Keratinocyte (primary cell): ENCODE measurements around the gene SLC1A4.

ENCODE experiments used
- EZH2 ChIP-seq: IDR thresholded peaks from one replicate; pipeline ENCODE4 v1.6.1; 2012; ENCODE audit warnings: inconsistent platforms, mild to moderate bottlenecking, low read length, moderate library complexity
- TF ChIP-seq, protein P1 (sequence below), 3 experiments: IDR thresholded peaks in 1 of 3; conservative IDR thresholded peaks in 1 of 3; optimal IDR thresholded peaks in 1 of 3; 2 replicates in 2 of 3; 3 replicates in 1 of 3; pipeline versions ENCODE3 to v1.5.1; 2011; ENCODE audit warnings: low read length in 3 of 3, mild to moderate bottlenecking in 3 of 3, moderate library complexity in 2 of 3, control low read depth in 1 of 3, inconsistent platforms in 1 of 3; ENCODE audit not compliant: insufficient read depth in 2 of 3; ENCODE audit errors: extremely low read depth in 1 of 3

DNA sequence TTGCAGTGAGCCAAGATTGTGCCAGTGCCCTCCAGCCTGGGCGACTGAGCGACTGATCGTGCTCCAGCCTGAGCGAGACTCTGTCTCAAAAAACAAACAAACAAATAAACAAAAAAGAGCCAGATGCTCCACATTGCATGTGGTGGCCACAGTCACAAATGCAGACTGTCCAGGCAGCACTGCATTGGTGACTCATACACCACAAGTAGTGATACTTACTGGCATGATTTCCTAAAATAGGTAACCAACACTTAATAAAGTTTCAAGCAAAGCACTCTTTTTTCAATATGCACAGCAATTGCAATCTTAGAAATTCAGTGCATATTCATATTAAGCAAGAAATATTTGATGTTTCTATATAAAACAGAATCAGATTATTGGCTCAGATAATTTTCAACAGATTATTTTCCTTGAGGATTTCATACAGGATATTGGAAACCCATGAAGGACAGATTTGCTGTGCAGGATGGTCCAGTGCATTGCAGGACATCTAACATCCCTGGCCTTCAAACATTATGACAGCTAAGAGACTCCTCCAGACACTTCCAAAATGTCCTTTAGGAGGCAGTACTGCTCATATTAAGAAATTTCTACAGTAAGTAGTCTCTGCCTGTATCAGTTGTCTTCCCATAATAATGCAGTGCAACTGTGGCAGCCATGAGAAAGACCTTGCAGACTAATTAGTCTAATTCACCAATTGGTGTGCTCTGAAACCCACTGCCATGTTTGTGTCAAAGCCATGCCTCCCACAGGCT is 10.5 kb upstream of the SLC1A4 start:
- TF ChIP-seq, protein P1, sequence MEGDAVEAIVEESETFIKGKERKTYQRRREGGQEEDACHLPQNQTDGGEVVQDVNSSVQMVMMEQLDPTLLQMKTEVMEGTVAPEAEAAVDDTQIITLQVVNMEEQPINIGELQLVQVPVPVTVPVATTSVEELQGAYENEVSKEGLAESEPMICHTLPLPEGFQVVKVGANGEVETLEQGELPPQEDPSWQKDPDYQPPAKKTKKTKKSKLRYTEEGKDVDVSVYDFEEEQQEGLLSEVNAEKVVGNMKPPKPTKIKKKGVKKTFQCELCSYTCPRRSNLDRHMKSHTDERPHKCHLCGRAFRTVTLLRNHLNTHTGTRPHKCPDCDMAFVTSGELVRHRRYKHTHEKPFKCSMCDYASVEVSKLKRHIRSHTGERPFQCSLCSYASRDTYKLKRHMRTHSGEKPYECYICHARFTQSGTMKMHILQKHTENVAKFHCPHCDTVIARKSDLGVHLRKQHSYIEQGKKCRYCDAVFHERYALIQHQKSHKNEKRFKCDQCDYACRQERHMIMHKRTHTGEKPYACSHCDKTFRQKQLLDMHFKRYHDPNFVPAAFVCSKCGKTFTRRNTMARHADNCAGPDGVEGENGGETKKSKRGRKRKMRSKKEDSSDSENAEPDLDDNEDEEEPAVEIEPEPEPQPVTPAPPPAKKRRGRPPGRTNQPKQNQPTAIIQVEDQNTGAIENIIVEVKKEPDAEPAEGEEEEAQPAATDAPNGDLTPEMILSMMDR (optimal IDR thresholded peaks at IDR 0.05 in 1 of 3, IDR thresholded peaks at IDR 0.05 in 1 of 3, conservative IDR thresholded peaks at IDR 0.05 in 1 of 3; ENCODE audit: extremely low read depth in 1 of 3, insufficient read depth in 2 of 3, low read length in 3 of 3), result peak in 1 of 3 experiments; percentile 12
- TF ChIP-seq EZH2, result no peak
